ENCODE results near the gene ACSF3. TPM values are rescaled to one million over a fixed set of nuclear protein-coding genes. Genes with fewer than 3 reads are reported as not detected.

The ACSF3 gene
- total and polyA plus RNA-seq, 2 of the 4 experiments (the other 2 are of a cell fraction): 9.5 to 14.2 TPM

DNA sequence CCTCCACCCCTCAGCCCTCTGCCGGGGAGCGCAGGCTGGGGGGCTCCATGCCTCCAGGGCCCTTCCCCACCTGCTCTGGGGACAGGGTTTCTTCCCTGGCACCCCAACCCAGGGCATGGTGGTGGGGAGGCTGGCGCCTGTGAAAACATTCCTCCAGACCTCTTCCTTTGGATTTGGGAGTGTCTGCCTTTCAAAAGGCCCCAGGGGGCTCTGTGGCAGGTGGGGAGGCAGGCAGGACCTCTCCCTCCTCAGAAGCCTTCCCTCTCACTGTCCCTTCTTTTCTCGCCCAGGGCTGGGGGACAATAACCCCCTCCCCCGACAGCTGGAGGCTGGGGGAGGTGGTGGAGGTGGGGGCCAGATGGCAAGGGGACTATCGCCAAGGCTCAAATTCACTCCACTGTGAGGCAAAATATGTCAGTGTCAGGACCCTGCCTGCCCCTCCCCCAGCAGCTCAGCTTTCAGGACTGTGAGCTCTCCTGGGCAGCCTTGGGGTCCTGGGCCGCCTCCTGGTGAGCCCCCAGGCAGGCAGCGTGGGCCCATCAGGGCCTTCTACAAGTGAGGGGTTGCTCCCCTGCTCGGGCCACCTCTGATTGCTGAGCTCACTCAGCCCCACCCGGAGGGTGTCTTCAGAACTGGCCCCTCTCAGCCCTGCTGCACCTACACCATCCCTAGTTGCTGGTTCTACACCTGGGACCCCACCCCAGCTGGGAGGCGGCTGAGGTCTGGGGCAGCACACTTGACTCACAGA, 79.7 kb downstream of the ACSF3 start:
- Histone ChIP-seq H3K9ac (ENCODE audit: low read depth, low read length) (no peak overlapping the region), H2AFZ (replicated peaks; ENCODE audit: low read length, poor library complexity) (no peak overlapping the region), H2BK120ac (ENCODE audit: low read depth, low read length) (no peak overlapping the region), H3K56ac (ENCODE audit: extremely low read depth, insufficient read depth, low read length) (no peak overlapping the region), H3K9me3 (ENCODE audit: control insufficient read depth, insufficient read depth, low read length) (no peaks in the 10 kb centered on the region), H4K8ac (ENCODE audit: low read depth in 2 of 2, low read length in 2 of 2) (no peak overlapping the region), H3K27me3 (ENCODE audit: control insufficient read depth, insufficient read depth, low read length) (peaks cover 52% of the 10 kb centered on the region), H3K4me1 (ENCODE audit: control insufficient read depth, insufficient read depth, low read length) (peaks cover 3% of the 10 kb centered on the region; the same call in 1 of the 2 replicates), H4K91ac (ENCODE audit: insufficient read depth, low read depth, low read length) (no peak overlapping the region), H3K4ac (ENCODE audit: low read depth, low read length) (no peak overlapping the region), H3K79me1 (ENCODE audit: low read depth in 1 of 2, low read length in 2 of 2) (no peaks in the 10 kb centered on the region), H4K5ac (ENCODE audit: low read depth, low read length) (no peak overlapping the region), H3K4me3 (ENCODE audit: insufficient read depth, low read depth, low read length) (no peak overlapping the region), H3K27ac (ENCODE audit: insufficient read depth, low read length) (no peak overlapping the region), H3K23ac (ENCODE audit: low read depth, low read length) (no peak overlapping the region), H4K20me1 (ENCODE audit: insufficient read depth, low read length) (no peaks in the 10 kb centered on the region; the same call in 1 of the 2 replicates), H2AK5ac (ENCODE audit: low read depth, low read length) (no peak overlapping the region), H3K9me1 (ENCODE audit: insufficient read depth, low read length) (no peaks in the 10 kb centered on the region), H3K14ac (replicated peaks; ENCODE audit: low read depth, low read length) (no peak overlapping the region), H2BK20ac (ENCODE audit: low read depth, low read length) (no peak overlapping the region), H2BK5ac (ENCODE audit: low read depth, low read length, poor library complexity, severe bottlenecking) (no peak overlapping the region), H2BK15ac (ENCODE audit: low read depth, low read length) (no peak overlapping the region), H2AK9ac (replicated peaks; ENCODE audit: low read depth, low read length, poor library complexity) (no peak overlapping the region), H3K36me3 (ENCODE audit: control insufficient read depth, insufficient read depth, low read length) (no peaks in the 10 kb centered on the region), H3K18ac (ENCODE audit: low read depth, low read length) (no peak overlapping the region), H3K4me2 (ENCODE audit: low read depth, low read length) (no peak overlapping the region)
- in situ Hi-C loops (cut with MboI; ENCODE audit: low sequenced_read_pairs) (no loop called here), dilution Hi-C loops (cut with HindIII; ENCODE audit: low sequenced_read_pairs, unreplicated experiment) (no loop called here), intact Hi-C loops (cut with micrococcal nuclease) (no loop called here)
- ATAC-seq (ENCODE audit: low read depth): no peak
- no peak for DNase-seq
- ChIA-PET POLR2A (ENCODE audit: unreplicated experiment) (no interaction called here), CTCF (no interaction called here)
- no CpG with 5 or more reads among the region's 11 CpGs for WGBS, 2 experiments (ENCODE audit: extremely low coverage in 2 of 2, insufficient read length in 1 of 2)
- BruUV-seq (replicated peaks): no TSS peak
- TF ChIP-seq SMC3 (IDR thresholded peaks at IDR 0.05; ENCODE audit: low read depth, low read length) (no peak), RCOR1 (IDR thresholded peaks at IDR 0.05; ENCODE audit: insufficient replicate concordance, low read length) (no peak), CEBPB (IDR thresholded peaks at IDR 0.05; ENCODE audit: low read depth, low read length) (no peak), MAZ (IDR thresholded peaks at IDR 0.05; ENCODE audit: borderline replicate concordance, low read depth, low read length) (no peak), FOS (IDR thresholded peaks at IDR 0.05; ENCODE audit: low read depth, low read length) (no peak), MXI1 (IDR thresholded peaks at IDR 0.05; ENCODE audit: borderline replicate concordance, low read depth, low read length) (no peak), RFX5 (IDR thresholded peaks at IDR 0.05; ENCODE audit: low read depth, low read length) (no peak), RAD21 (IDR thresholded peaks at IDR 0.05; ENCODE audit: low read length) (no peak), MAFK (IDR thresholded peaks at IDR 0.05; ENCODE audit: low read depth, low read length) (no peak), POLR2A (IDR thresholded peaks at IDR 0.05; ENCODE audit: low read depth, low read length) (no peak), NFE2L2 (IDR thresholded peaks at IDR 0.05; ENCODE audit: low read depth, low read length) (no peak), BHLHE40 (IDR thresholded peaks at IDR 0.05; ENCODE audit: low read depth, low read length) (no peak), CHD1 (IDR thresholded peaks at IDR 0.05; ENCODE audit: low read depth, low read length) (no peak)
- TF ChIP-seq, protein P1, sequence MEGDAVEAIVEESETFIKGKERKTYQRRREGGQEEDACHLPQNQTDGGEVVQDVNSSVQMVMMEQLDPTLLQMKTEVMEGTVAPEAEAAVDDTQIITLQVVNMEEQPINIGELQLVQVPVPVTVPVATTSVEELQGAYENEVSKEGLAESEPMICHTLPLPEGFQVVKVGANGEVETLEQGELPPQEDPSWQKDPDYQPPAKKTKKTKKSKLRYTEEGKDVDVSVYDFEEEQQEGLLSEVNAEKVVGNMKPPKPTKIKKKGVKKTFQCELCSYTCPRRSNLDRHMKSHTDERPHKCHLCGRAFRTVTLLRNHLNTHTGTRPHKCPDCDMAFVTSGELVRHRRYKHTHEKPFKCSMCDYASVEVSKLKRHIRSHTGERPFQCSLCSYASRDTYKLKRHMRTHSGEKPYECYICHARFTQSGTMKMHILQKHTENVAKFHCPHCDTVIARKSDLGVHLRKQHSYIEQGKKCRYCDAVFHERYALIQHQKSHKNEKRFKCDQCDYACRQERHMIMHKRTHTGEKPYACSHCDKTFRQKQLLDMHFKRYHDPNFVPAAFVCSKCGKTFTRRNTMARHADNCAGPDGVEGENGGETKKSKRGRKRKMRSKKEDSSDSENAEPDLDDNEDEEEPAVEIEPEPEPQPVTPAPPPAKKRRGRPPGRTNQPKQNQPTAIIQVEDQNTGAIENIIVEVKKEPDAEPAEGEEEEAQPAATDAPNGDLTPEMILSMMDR (conservative IDR thresholded peaks at IDR 0.05; ENCODE audit: low read depth, low read length): no peak
- TF ChIP-seq, protein P2, sequence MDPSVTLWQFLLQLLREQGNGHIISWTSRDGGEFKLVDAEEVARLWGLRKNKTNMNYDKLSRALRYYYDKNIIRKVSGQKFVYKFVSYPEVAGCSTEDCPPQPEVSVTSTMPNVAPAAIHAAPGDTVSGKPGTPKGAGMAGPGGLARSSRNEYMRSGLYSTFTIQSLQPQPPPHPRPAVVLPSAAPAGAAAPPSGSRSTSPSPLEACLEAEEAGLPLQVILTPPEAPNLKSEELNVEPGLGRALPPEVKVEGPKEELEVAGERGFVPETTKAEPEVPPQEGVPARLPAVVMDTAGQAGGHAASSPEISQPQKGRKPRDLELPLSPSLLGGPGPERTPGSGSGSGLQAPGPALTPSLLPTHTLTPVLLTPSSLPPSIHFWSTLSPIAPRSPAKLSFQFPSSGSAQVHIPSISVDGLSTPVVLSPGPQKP (IDR thresholded peaks at IDR 0.05; ENCODE audit: borderline replicate concordance, low read depth, low read length): no peak
- TF ChIP-seq, protein P3, sequence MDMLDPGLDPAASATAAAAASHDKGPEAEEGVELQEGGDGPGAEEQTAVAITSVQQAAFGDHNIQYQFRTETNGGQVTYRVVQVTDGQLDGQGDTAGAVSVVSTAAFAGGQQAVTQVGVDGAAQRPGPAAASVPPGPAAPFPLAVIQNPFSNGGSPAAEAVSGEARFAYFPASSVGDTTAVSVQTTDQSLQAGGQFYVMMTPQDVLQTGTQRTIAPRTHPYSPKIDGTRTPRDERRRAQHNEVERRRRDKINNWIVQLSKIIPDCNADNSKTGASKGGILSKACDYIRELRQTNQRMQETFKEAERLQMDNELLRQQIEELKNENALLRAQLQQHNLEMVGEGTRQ (IDR thresholded peaks at IDR 0.05; ENCODE audit: low read depth, low read length): no peak
